Measurements from ENCODE around the gene NRG2.
A peak's percentile ranks its signal among the peaks of the same experiment; 100 is the strongest.

NRG2 gene

DNA sequence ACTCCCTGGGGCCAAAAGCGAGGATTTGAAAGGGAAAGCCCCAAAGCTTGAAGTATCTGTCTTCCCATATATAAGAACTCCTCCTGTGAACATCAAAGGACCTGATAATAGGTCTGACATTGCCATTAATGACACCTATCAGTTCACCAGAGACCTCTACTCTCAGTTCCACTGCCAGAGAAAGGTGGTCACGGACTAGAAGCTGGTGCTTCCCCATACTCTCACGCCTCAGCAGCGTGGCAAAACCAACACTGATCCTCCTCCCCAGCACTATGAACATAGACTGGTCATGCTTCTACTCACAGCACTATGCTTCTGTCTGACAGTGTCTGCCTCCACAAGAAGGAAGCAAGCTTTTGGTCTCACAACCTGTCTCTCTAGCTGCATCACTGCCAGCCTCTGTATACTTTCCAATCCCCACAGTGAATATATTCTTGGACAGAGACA lies 37.9 kb downstream of the NRG2 start:
- no peak for DNase-seq

DNA sequence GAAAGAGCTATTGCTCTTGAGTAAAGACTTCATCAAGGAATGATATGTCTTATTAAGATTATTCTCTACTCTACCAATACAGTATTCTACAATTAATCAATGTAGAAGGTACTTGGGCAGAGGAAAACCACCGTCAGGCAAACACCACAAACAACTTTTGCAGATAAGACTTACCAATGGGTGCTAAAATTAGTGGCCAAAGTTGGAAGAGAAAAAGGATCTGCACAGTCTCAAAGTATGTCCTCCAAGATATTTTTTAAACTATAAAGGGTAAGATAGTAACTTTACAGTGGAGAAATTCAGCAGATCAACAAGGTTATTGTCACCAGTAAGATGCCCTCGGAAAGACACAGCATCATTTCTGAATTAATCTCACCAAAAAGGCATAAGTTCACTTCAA lies 38.9 kb downstream of the NRG2 start:
- DNase-seq, result no peak

DNA sequence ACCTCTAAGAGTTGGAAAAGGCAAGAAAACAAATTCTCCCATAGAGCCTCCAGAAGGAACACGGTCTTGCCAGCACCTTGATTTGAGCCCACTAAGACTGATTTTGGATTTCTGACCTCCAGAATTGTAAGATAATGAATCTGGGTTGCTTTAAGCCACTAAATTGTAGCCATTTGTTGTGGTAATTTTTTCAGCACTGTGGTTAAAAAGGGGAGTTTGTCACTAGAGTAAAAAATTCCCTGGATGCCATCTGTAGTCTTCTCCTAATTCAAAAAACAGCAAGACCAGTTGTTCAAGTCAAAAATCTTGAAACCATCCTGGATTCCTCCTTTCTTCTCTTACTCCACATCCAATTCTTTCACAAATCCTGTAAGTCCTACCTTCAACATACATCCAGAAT lies 39.6 kb downstream of the NRG2 start:
- no peak for DNase-seq

DNA sequence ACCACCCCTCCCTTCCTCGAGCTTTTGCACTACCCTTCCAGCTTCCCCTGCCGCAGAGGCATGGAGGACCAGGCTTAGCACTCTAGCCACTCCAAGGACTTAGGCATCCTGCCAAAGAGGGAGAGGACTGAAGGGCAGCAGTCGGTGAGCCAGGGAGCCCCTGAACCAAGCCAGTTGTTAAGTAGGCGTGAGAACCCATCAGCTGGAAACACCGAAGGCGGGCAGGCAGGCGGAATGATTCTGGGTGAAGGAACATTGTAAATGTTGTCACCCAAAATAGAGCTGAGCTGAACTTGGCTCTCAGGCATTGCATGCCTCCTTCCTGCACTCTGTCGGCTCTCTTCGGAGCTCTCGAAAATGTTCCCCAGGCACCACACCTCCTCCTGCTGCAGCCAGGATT lies 42.8 kb downstream of the NRG2 start:
- no peak for DNase-seq

DNA sequence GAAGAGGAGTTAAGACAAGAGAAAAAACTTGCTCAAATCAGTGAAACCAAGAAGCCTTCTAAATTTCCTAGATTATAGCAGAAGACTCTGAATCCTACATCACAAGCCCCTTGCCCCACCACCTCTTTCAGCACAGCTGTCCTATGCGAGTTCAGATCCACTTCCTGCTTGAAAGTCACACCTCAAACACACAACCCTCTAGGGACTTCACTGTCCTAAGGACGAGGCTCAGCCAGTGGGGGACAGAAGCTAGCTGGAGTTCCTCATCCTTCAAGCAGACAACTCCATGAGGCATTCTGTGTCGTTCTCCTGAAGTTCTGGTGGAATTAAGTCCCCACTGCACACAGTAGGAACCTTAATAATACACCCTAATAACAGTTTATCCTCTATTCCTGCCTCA lies 44.3 kb downstream of the NRG2 start:
- DNase-seq, result no peak

DNA sequence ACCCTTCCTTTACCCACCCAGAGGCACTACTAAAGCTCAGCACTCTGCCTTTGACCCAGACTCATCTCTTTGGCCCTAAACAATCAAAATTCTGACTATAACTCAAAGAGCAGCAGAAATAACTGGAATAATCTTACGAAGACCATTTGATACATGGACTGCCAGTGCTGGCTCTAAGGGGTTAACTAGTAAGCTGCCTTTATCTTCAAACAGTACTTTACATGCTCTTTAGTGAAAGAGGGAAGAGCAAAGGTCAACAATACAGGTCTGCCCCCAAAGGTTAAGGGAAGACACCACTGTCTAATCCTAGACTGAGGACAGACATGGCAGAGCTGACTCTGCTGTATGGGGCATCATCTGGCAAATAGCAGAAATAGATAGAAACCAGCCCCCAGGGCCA lies 45.8 kb downstream of the NRG2 start:
- DNase-seq, result no peak

DNA sequence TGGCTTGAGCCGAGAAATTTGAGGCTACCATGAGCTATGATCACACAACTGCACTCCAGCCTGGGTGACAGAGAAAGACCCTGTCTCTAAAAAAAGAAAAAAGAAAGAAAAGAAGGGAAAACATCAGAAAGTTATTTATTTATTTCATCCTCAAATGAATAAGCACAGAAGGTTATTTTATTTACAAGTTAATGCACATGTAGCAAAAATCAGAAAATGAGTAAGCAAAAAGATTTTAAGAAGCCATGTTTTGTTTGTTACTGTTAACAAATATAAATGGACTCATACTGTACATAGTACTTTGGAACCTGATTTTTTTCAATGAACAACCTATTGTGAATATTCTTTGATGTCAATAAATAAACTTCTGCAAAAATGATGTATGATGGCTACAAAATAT lies 47.2 kb downstream of the NRG2 start:
- DNase-seq, result no peak

DNA sequence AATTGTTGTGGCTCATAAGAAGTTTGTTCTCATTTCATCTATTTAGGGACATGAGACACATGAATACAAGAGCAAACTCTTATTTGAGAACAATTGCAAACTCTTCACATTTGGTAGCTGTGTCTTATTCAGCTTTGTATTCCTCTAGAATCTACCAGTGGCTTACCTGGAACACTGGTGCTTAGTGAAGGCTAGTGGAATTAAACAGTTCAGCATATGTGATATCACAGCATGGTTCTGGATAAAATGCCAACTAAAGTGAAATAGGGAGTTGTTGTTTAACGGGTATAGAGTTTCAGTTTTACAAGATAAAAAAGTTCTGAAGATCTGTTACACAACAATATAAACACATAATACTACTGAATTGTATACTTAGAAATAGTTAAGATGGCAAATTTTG lies 48.9 kb downstream of the NRG2 start:
- DNase-seq, result no peak

DNA sequence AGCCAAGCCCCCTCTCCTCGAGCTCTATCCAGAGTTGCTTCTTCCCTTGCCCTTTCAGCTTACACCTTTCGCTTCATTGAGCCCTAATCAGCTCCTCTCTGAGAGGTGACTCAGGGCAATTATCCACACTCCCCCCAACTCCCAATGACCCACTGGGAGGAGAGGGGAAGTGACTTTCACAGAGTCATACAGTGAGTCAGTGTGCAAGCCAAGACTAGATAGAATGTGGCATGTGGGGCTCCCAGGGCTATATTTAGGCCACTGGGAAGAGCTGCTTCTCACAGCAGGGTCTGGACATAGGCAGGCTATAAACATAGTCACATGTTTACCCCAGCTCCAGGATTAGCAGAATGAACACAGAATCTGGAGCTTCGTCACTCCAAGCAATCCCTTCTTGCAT lies 57.4 kb downstream of the NRG2 start:
- DNase-seq, result no peak

DNA sequence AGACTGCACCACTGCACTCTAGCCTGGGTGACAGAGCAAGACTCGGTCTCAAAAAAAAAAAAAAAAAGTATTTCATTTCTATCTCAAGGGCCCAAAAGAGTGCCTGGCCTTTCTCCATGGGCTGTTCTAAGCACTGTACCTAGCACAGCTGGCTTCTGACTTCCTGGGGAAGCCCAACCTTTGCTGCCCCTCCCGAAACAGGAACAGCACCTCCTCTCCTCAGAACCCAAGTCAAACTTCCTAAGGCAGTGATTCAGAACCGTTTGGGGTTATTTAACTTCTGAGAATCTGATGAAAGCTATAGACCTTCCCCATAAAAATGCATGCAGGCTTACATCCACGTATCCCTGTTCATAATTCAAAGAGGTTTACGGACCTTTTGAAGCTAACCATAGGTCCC lies 57.8 kb downstream of the NRG2 start:
- DNase-seq, result no peak

DNA sequence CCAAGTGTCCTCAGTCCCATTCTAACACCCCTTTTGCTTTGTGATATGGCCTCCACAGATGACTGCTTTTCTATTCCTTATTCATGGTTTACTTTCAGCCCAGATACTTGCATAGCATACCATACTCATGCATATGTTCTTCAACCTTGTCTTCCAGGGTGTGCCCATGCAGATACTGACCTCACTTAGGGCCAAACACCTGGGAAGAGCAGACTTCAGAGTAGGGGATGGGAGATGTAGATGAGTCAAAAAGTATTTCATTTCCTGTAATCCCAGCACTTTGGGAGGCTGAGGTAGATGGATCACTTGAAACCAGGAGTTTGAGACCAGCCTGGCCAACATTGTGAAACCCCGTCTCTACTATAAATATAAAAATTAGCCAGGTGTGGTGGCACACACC lies 58.3 kb downstream of the NRG2 start:
- no peak for DNase-seq

DNA sequence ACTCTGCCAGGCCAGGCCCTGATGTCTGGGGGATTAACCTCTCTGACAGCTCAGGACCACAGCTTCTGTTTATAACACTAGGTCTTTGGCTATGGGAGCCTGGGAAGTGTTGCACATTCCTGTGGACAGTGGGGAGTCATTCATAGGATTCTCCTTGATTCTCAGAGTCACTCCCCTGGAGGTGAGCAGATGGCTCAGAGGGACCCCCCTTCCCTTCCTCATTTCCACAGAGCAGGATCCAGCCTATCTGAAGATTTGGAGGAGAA lies 60.2 kb downstream of the NRG2 start:
- no peak for DNase-seq

DNA sequence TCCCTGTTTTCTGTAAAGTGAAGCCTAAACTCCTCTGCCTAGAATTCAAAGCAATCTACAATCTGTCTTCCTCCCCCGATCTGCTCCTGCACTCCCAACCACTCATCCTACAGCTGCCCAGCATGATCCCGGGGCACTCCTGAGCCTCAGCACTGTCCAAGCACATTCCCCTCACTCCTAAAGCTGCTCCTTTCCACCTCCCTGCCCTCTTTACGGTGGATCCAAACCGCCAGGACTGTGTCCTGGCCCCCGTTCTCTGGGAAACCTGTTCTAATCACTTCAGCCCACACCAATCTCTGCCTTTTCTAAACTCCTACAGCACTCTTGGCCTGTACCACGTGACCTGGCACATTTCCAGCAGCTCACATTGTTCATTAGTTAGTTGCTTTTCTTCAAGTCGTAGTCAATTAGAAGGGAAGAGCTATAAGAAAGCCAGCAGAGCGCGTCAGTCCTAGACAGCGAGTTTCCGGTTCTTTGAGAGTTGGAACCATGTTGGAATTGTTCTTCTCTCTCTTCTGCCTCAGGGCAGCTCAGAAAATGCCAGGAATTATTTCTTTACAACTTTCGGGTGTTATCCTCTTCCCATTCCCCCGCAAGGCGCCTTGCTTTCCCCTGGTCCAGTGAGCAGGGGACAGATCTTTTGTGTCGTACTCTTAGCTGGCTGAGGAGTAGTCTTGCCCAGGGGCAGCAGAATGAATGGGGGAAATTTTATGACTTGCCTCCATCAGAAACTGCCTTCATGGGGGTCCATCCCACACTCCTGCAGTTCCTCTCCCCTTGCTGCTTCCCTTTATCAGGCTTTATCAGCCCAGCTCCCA lies 60.7 kb downstream of the NRG2 start:
- DNase-seq, result no peak

DNA sequence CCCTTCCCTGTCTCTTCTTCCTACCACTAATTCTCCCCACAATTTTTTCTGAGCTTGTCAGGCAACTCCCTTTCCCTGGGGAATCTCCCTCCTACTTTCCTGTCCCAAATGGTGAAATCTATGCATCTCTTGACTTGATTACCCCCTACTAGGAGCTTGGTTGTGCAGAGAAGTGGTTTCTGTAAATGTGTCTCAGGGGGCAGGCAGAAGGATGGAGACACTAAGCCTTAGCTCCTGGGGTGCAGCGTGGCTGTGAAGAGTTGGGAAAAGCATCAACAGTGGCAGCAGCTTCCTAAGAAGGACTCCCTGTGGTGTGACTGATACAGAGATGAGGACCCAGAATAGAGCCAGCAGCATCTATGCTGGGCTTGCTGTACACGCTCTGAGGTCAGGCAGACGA lies 62.3 kb downstream of the NRG2 start:
- DNase-seq, result no peak

DNA sequence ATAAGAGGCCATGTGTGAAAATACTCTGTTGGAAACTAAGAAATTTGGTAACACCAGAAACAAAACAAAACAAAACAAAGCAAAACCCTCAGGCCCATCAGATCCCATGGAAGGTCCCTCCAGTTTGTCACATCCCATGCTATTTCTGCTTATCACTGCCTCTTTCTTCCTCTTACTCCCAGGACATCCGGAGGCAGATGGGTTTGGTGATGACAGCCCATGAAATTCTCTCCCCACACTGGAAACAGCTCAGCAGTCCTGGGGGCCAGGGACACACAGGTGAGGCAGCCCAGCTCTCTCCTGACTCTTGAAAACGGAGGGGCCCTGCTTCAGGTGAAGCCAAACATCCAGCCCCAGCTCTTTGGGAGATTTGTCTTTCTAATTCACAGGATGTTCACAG lies 63.2 kb downstream of the NRG2 start:
- DNase-seq, result no peak

DNA sequence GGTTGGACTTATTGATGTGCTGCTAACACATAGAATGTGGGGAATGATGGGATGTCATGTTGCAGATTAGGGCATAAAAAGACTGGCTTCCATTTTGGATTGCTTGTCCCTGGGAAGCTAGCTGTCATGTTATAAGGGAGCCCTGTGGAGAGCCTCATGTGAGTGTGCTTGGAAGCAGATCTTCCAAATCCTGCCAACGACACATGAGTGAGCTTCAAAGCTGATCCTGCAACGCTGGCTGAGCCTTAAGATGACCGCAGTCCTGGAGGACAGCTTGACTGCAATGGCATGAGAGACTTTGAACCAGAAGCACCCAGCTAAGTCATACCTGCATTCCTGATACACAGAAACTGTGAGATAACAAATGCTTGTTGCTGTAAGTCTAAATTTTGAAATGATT lies 63.6 kb downstream of the NRG2 start:
- DNase-seq, result no peak

DNA sequence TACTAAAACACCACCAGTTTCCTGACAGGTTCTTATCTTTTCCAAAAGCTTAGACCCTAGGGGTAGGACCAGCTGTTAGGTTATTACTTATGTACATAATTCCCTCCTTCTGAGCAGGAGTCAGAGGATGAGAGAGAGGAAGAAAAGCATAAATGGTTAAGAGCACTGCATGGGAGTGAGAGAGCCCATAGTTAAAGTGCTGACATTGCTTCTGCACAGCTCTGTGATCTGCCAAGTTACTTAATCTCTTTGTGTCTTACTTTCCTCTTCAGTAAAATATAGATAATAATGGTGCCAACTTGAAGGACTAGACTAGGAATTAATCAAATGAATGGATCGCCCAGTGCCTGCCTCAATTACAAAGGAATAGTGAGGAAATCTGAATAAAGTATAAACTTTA lies 66.4 kb downstream of the NRG2 start:
- DNase-seq, result no peak

DNA sequence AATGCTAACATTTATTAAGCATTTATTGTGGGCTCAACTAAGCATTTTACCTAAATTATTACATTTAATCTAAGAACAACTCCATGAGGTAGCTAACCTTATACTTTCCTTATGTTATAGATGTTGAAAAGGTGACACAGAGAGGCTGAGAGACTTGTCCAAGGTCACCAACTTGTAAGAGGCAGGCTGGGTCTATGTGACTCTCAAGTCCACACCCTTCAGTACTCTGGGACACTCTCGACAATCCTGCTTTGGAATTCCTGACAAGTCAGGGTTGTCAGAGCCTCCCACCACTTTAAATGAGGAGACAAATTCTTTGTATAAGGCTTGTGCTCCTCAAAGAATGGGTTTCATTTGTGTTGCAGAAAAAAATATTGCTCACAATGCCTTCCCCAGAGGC lies 67.2 kb downstream of the NRG2 start:
- no peak for DNase-seq

DNA sequence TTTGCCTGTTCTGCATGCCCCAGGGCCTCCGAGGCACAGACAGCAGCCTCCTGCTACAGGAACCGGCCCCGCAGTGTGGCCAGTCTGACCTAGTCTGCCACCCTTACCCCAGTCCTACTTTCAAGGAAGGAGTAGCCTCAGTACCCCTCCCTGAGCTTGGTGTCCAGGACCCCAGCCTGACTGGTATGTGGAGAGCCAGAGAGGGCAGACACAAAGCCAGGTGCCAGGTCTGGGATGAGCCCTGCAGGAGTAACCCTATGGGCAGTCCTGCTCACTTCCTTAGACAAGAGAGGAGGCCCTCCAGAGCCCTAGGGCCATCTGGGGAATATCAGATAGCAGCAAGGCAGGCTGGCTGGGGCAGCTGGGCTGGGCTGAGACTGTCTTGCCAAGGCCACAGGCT lies 67.8 kb downstream of the NRG2 start:
- no peak for DNase-seq

DNA sequence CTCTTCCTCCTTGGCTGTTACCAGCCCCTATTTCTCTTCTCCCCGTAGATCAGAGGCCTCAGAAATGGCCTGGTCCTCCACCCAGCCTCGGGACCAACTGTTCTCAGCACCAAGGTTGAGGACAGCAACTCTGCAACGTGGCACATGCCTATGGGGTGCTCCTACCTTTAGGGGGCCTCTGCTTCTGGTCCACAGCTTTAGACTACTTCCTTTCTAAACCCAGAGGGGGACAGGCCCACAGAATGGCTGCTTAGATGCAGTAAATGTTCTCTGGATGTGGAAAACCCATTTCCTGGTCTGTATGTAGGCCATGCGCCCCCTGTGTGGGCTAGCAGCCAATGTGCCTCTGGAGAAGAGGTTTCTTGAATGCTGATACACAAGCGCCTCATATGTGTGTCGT lies 68.4 kb downstream of the NRG2 start:
- DNase-seq, result no peak

DNA sequence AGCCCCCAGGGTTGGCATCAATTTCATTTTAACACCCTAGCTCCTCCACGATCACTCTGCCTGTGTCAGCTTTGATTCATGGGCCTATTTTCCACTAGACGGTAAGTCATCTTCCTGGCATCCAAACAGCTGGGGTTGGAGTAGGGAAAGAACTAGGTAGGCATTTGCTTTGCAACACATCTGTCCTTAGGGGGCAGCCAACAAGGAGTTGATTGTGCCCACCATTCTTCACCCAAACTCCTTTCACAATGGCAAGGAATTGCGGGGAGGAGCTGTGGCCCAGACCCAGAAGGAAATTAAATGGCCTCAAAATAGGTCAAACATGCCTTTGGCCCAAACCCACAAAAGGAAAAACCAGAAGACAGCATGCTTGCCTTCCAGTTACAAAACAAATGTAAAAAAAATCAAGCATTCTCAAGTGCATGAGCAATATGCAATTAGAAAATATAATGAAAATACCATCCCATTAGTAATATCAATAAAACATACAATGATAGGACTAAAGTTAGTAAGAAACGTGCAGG lies 71.8 kb downstream of the NRG2 start:
- no peak for DNase-seq

DNA sequence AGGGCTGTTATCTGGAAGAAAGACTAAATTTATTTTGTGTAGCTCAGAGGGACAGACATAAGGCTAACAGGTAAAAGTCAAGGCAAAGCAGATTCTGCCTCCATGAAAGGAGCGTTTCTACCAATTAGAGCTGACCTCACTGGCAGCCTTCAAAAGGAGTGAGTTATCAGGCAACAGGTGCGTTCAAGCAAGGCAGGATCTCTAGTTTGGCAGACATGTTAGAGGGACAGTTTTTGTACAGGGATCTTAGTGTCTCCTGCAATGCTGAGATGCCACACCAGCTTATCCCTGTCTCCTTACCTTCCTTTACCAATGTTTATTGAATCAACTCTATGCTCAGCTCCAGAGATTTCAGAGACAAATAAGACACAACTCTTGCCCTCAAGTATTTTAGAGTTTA lies 73.8 kb downstream of the NRG2 start:
- DNase-seq, result no peak

DNA sequence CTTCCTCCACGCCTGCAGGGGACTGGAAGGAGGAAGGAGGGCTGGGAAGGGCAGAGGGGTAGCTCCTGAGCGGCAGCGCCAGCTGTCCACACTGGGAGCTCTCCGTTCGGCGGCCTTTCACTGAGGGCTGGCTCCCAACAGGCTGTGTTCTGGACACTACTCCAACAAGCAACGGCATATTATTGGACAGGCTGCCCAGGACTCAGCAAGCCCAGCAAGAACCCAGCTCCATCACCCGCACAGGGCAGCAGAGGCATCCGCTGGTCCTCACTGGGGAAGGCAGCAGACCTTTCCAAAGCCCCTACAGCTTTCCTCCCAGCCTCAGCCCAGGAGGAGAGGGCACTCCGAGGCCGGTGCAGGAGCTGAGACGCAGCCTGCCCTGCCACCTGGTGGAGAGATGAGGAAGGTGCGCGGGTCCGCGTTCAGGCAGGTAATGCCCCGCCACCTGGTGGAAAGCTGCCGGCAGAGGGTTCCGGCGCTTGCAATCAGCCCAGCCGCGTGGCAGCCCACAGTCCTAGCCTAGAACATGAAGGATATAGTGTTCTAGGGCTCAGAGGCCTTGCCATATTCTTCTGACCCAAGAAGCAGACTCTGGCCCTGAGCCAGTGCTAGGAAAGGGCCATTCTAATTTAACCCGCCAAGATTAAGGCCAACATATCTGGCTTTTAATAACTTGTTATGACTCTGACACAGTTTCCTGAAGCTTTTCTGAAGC lies 74.4 kb downstream of the NRG2 start:
- DNase-seq, result peak; percentile 74

DNA sequence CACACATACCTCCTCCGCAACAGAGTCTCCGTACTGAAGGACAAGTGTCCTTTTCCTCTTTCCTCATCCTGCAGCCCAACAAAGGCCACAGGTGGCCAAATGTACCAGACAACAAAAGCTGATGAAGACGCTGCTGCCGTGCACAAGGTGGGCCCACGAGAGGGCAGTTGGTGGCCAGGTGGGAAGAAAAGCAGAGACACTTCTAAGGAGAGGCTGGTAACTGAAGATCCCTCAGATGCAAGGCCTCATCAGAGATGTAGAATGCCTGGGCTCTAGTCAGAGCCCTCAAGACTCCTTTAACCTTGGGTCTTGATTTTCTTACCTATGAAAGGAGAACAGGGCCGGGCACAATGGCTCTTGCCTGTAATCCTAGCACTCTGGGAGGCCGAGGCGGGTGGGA lies 75.7 kb downstream of the NRG2 start:
- DNase-seq, result no peak

DNA sequence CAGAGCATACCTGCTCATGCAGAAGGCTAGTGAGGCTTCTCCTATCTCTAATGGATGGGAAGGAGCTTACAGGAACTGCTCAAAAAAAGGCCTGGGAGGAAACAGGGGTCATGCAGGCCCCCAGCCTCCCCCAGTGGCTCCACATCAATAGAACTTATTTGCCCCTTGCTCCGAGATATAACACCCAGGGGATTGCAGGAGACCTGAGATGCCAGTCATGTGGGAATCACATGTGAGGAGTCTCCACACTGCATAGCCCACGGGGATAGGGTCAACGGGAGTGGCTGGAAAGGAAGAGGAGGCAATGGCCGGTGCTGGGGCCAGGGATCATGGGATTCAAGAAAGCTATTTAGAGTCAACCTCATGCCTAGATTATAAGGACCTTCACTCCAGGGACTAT lies 76.2 kb downstream of the NRG2 start:
- DNase-seq, result no peak
